G401 (cell line): Measurements from ENCODE around the gene PRDM2. TPM values are rescaled to one million over a fixed set of nuclear protein-coding genes. Genes with fewer than 3 reads are reported as not detected.
A peak's percentile ranks its signal among the peaks of the same experiment; 100 is the strongest.
"Not testable (repeated sequence)": the region's sequence is repeated elsewhere in the genome, so short reads cannot be mapped to it uniquely, and the experiment has no call there.

Experiments
- DNase-seq: peaks from one replicate; pipeline ENCODE4 v3.0.0-alpha.2; 2015; ENCODE audit warnings: low spot score
- in situ Hi-C: cut with HindIII; loops from 2 replicates; pipeline ENCODE4 v1.10.0; 2016; ENCODE audit warnings: low sequenced_read_pairs, mixed read lengths
- total RNA-seq: library from RNA; depleted of rRNA; stranded (reverse); fragments of >200 nt; shearing (Covaris generic); gene quantifications from 2 replicates; pipeline ENCODE4 v1.2.3, GENCODE V29; 2014; rRNA removed

The PRDM2 gene
- 1.1 and 7.9 TPM in 2 replicates for total RNA-seq

GRCh38 chr1:13699936-13700520 lies at the start of gene PRDM2:
PRDM2 (plus strand) TSS chr1:13700188; CDS start chr1:13715606, 15,418 bp downstream.
- peak; percentile 31 for DNase-seq
- in situ Hi-C loops: no loop called here

DNA sequence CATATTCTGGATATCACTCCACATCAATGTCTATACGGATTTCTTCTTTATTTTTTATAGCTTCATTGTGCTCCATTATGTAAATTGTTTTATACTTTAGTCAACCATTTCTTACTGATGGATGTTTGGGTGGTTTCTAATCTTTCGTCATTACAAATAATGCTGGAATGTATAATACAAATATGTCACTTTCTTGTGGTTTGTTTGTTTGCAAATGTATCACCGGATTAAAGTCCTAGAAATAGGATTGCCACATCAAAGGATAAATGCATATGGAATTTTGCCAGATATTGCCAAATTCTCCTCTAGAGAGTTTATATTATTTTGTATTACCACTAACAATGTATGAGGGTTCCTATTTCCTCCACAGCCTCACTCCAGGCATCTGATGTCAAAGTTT lies 48.7 kb upstream of the PRDM2 start:
- in situ Hi-C loops: no loop called here
- no peak for DNase-seq

DNA sequence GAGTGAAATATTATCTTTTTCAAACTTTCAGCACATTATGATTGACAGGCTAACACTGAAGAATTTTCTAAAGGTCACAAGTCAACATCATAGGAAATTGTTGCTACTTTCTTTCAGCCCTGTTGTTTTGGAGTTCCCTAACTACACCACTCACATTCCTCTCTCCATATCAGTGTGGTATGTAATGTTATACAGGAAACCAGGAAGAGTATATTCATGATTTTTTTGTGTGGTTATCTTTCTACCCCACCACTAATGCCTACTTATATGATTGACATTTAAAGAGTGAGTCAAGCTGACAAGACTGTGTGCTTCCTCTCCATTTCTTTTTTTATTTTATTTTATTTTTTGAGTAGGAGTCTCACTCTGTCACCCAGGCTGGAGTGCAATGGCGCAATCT lies 47.8 kb upstream of the PRDM2 start:
- no peak for DNase-seq
- in situ Hi-C loops: no loop called here

- in situ Hi-C loops: no loop called here
- no peak for DNase-seq
Observed at GRCh38 chr1:13661539-13661938, 38.4 kb upstream of the PRDM2 start.

- in situ Hi-C loops: no loop called here
- DNase-seq: no peak
Observed at GRCh38 chr1:13662493-13662892, 37.5 kb upstream of the PRDM2 start.

- no peak for DNase-seq
- in situ Hi-C loops: no loop called here
Observed at GRCh38 chr1:13663969-13664368, 36.0 kb upstream of the PRDM2 start.

DNA sequence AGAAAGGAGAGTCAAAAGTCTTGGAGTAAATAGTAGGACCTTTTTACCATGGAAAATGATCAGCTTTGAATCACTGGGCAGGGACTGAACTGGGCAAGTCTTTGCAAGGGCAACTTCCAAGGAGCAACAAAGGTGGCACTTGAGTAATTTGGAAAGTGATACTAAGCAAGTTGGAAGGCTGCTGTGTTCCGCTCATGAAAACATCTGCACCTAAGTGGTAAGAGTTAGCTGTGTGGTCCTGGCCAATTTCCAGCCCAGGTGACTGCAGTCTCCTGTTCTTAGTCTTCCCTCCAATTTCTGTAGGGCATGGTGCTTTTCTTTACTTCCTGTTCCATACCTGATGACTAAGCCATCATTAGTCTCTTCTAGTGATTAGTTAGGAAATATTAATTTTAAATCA lies 35.5 kb upstream of the PRDM2 start:
- no peak for DNase-seq
- in situ Hi-C loops: no loop called here

DNA sequence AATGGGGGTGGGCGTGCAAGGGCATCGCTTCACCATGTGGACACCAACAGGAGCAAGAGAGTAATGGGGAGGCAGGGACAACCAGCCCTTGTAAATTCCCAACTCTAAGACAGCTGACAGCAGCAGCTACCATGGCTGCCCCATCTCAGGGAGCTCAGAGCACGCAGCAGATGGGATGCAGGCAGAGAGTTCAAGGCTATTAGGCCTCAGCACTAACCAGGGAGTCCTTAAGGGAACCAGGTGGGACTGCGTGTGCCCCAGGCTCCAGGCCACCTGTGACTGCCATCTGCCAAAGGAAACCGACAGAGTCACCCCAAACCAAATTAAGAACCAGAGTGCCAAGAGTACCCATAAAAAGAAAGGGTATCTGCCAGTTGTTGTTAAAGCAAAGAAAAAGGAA lies 33.7 kb upstream of the PRDM2 start:
- in situ Hi-C loops: no loop called here
- DNase-seq: no peak

DNA sequence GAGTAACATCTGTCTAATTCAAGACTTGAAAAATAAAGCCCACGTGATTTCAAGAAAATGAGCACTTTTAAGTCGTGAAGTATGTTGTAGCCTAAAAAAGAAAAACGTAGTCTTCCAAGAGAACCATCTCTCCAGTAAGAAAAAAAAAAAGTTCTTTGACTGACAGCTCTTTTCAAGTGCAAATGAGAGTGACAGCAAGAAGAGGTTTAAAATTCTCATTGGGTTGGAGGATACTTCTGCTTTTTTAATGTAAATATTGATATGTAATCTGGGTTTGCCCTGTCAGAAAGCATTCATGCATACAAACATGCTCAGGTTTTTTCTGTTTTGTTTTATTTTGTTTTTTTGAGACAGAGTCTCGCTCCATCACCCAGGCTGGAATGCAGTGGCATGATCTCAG lies 32.3 kb upstream of the PRDM2 start:
- in situ Hi-C loops: no loop called here
- no peak for DNase-seq

DNA sequence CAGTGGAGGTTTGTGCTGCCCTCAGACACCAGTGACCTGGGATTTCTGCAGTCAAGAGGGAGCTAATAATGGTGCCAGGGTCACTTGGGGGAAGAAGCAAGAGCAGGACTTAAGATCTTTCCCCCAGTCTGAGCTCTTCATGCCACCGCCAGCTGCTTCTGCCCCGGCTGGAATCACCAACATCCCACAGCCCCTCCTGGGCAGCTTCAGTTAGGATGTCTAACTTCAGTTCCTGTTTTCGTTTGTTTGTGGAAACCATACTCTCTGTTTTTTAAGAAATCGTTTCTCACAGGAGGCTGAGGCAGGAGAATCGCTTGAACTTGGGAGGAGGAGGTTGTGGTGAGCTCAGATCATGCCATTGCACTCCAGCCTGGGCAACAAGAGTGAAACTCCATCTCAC lies 25.6 kb upstream of the PRDM2 start:
- in situ Hi-C loops: no loop called here
- DNase-seq: no peak

- in situ Hi-C loops: no loop called here
- no peak for DNase-seq
Observed at GRCh38 chr1:13675151-13675651, 24.8 kb upstream of the PRDM2 start.

DNA sequence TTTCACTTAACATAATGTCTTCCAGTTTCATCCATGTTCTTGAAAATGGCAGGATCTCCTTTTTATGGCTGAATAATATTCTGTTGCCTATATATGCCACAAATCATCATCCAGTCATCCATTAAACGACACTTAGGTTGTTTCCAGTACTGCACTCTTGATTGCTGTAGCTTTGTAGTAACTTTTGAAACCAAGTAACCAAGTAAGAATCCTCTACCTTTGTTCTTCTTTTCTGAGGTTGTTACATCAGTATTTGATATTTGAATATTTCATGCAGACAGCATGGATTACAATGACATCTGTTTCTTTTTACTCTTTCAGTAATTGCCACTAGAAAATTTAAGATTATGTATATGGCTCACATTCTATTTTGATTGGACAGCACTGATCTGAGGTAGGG lies 22.1 kb upstream of the PRDM2 start:
- DNase-seq: no peak
- in situ Hi-C loops: no loop called here

GRCh38 chr1:13679651-13680050 lies 20.3 kb upstream of the PRDM2 start:
- in situ Hi-C loops: no loop called here
- no peak for DNase-seq

DNA sequence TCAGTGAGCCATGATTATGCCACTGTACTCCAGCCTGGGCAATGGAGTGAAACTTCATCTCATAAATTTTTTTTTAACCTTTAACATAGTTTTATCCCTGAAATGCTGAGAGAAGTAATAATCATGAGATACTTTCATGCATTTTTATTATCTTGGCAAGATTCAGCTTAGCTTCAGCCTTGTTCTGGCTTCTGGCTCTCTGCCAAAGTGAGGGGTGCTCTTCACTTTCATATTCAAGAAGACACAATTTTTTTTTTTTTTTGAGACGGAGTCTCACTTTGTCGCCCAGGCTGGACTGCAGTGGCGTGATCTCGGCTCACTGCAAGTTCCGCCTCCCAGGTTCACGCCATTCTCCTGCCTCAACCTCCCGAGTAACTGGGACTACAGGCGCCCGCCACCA lies 19.4 kb upstream of the PRDM2 start:
- not testable (repeated sequence) for DNase-seq

GRCh38 chr1:13681921-13682320 lies 18.1 kb upstream of the PRDM2 start:
- DNase-seq: no peak
- in situ Hi-C loops: no loop called here

More for the DNA sequence above, 19.4 kb upstream of the PRDM2 start:
- in situ Hi-C loops: not testable (repeated sequence)

DNA sequence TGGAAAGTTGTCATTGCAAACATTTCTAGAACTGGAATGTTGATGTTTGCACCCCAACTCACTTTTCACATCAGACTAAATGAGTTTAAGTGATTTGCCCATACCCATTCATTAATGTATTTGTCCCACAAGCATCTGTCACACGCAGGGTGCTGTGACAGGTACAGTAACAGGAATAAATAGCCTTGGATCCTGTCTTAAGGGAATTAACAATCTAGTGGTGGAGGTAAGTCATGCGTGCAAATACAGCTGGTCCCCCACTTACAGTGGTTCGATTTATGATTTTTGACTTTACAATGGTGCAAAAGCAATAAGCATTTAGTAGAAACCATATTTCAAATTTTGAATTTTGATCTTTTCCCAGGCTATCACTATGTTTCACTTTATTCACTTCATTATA lies 17.5 kb upstream of the PRDM2 start:
- in situ Hi-C loops: no loop called here
- no peak for DNase-seq

DNA sequence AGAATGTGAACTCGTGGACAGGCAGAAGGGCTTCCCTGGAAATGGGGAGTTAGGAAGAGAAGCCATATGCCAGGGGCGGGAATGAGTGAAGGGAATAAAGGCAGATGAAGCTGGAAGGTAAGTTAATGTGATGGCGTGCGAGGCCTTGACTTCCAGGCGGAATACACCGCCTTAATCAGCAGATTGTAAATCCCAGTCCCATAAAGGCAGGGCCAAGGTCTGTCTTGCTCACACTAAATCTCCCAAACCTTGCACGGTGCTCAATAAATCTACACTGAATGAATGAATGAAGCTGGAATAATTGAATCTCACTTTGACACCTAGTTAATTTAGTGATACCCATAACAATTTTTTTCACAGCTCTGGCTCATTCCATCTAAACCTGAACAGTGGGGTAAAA lies 16.8 kb upstream of the PRDM2 start:
- no peak for DNase-seq
- in situ Hi-C loops: no loop called here

DNA sequence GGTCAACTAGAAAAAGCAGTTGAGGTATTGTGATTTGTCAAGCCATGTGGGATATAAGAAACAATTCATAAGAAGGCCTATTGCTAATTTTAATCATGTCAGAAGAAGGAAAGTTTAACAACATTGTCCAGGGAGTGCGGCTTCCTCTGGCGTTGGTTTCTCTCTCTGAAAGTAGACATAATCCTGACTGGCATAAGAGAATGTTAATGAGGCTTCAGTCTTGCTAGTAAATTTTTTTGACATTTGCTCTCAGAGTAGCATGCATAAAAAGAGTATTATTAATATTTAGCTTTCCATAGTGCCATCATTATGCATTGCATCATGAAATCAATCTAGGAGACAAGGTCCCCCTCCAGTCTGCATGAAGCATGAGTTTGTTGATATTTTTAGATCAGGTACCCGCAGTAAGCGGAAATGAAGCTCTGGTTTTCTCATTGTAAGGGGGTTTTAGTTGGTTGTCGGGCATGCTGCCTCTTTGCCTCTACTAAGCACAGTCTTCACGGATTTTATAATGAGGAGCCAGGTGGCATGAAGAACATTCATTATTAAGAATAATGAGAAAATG lies 12.8 kb upstream of the PRDM2 start:
- in situ Hi-C loops: no loop called here
- no peak for DNase-seq

DNA sequence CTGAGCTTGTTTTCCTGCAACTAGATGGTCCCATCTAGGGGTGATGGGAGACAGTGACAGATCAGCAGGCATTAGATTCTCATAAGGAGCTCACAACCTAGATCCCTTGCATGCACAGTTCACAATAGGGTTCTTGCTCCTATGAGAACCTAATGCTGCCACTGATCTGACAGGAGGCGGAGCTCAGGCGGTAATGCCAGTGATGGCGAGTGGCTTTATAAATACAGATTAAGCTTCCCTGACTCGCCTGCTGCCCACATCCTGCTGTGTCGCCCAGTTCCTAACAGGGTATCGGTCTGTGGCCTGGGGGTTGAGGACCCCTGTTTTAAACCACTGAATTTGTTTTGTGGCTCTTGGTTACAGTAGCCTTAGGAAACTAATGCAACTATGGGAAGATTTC lies 6.9 kb upstream of the PRDM2 start:
- in situ Hi-C loops, DNase-seq: not testable (repeated sequence)

GRCh38 chr1:13694886-13695684 lies 4.9 kb upstream of the PRDM2 start:
- in situ Hi-C loops: no loop called here
- DNase-seq: no peak
